ENCODE results near the gene MMS19.

DNA sequence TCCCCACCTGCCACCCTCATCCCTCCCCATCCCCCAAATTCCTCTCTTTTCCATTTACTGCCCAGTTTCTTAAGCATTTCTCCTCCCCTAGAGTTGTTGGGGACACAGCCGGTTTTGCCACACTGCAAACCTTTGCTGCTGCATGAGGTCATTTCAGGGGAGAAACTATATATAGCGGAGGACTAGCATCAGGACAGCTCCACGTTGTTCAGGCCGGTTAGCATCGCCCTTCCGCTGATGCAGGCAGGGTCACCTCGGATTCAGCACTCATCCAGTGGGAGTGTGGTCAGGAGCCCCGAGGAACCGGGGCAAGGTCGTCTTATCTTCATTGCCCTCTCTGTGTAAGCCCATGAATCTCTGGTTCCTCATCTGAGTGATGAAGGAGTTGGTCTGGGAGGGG lies 16.1 kb upstream of the MMS19 start:
- TF ChIP-seq, protein P1, sequence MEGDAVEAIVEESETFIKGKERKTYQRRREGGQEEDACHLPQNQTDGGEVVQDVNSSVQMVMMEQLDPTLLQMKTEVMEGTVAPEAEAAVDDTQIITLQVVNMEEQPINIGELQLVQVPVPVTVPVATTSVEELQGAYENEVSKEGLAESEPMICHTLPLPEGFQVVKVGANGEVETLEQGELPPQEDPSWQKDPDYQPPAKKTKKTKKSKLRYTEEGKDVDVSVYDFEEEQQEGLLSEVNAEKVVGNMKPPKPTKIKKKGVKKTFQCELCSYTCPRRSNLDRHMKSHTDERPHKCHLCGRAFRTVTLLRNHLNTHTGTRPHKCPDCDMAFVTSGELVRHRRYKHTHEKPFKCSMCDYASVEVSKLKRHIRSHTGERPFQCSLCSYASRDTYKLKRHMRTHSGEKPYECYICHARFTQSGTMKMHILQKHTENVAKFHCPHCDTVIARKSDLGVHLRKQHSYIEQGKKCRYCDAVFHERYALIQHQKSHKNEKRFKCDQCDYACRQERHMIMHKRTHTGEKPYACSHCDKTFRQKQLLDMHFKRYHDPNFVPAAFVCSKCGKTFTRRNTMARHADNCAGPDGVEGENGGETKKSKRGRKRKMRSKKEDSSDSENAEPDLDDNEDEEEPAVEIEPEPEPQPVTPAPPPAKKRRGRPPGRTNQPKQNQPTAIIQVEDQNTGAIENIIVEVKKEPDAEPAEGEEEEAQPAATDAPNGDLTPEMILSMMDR (conservative IDR thresholded peaks at IDR 0.05): no peak
- no peak for TF ChIP-seq EZH2 (IDR thresholded peaks at IDR 0.05; ENCODE audit: low read depth)

Data from PC-9 (cell line).